WI38 (cell line): ENCODE results near the gene FAM43B.

Experiments used
- H3K4me3 ChIP-seq: 2 replicates; pipeline ENCODE4 v1.5.1; 2011; ENCODE audit warnings: low read depth, mild to moderate bottlenecking, control low read depth, low read length
- TF ChIP-seq, protein P1 (sequence below): IDR thresholded peaks from 2 replicates; pipeline ENCODE4 v1.5.1; 2012; ENCODE audit warnings: low read depth, mild to moderate bottlenecking, control low read depth, low read length

FAM43B gene

DNA sequence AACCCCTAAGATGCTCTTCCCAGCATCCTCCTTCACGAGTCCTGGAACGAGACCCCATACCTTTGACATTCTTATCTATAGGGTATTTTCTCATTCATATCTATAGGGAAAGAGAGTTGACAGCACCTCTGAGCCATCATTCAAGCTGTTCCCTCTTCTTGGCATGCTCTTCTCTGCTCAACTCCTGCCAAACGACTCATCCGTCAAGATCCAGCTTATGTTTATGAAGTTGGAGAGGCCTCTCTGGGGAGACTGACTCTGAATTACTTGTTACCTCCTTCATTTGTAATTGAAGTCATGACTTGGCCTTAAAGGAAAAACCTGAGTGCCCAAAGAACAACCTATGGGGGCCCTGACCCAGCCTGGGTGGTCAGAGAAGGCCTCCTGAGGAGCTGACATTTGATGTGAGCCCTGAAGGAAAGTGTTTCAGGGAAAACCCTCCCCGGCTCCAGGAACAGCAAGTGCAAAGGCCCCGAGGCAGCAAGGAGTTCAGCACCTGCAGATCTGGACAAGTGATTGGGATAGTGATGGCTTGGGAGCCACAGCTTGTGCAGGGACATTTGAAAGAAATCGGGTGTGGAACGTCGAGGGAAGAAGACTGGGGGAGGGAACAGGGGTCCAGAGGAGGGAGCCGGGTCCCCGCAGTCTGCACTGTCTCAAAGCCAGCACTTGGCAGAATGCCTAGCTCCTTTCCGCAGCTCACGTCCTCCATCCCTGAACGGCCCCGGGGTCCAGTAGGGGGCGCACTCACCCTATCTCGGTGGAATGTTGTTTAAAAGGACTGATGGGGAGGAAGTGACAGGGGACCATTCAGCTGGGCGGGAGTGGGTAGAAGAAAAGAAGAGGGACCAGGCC lies 22.5 kb downstream of the FAM43B start:
- no peak overlapping the region for H3K4me3 ChIP-seq
- TF ChIP-seq, protein P1, sequence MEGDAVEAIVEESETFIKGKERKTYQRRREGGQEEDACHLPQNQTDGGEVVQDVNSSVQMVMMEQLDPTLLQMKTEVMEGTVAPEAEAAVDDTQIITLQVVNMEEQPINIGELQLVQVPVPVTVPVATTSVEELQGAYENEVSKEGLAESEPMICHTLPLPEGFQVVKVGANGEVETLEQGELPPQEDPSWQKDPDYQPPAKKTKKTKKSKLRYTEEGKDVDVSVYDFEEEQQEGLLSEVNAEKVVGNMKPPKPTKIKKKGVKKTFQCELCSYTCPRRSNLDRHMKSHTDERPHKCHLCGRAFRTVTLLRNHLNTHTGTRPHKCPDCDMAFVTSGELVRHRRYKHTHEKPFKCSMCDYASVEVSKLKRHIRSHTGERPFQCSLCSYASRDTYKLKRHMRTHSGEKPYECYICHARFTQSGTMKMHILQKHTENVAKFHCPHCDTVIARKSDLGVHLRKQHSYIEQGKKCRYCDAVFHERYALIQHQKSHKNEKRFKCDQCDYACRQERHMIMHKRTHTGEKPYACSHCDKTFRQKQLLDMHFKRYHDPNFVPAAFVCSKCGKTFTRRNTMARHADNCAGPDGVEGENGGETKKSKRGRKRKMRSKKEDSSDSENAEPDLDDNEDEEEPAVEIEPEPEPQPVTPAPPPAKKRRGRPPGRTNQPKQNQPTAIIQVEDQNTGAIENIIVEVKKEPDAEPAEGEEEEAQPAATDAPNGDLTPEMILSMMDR, result peak; percentile 86

- TF ChIP-seq, protein P1, result no peak
Observed at GRCh38 chr1:20575541-20576336, 23.4 kb downstream of the FAM43B start.

GRCh38 chr1:20578062-20578461 lies 25.7 kb downstream of the FAM43B start:
- TF ChIP-seq, protein P1, result no peak
- H3K4me3 ChIP-seq, result no peak overlapping the region

More at GRCh38 chr1:20575541-20576336, 23.4 kb downstream of the FAM43B start:
- H3K4me3 ChIP-seq, result no peak overlapping the region

GRCh38 chr1:20578721-20579395 lies 26.5 kb downstream of the FAM43B start:
- no peak overlapping the region for H3K4me3 ChIP-seq
- TF ChIP-seq, protein P1, result no peak

- no peak overlapping the region for H3K4me3 ChIP-seq
- TF ChIP-seq, protein P1, result no peak
Observed at GRCh38 chr1:20584890-20585289, 32.5 kb downstream of the FAM43B start.

GRCh38 chr1:20586953-20587660 lies 34.7 kb downstream of the FAM43B start:
- TF ChIP-seq, protein P1, result no peak

More at GRCh38 chr1:20586953-20587660, 34.7 kb downstream of the FAM43B start:
- H3K4me3 ChIP-seq, result no peak overlapping the region
